ENCODE data around the gene FABP3. TPM values are rescaled to one million over a fixed set of nuclear protein-coding genes. Genes with fewer than 3 reads are reported as not detected.

FABP3 gene
- total and polyA plus RNA-seq, 10 of the 15 experiments (the other 5 are each of a cell fraction or from before 2014, with no cell fraction given), result 0.36 to 1.2 (median 0.67) TPM; not detected in 2

DNA sequence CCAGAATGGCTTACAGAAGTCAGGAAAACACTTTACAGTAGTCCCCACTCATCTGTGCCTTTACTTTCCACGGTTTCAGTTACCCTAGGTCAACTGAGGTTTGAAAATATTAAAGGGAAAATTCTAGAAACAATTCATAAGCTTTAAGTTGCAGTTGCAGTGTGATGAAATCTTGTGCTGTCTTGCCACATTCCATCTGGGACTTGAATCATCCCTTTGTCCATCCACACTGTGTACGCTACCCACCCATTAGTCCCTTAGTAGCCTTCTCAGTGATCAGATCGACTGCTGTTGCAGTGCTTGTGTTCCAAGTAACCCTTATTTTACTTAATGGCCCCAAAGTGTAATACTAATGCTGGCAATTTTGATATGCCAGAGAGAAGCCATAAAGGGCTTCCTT, 45.5 kb downstream of the FABP3 start:
- BruUV-seq (replicated peaks), result no TSS peak
- no peak overlapping the region for H3K4me3 ChIP-seq
- H4K20me1 ChIP-seq (ENCODE audit: control insufficient read depth, insufficient read depth), result no peaks in the 10 kb centered on the region
- no peak overlapping the region for H3K4me2 ChIP-seq (ENCODE audit: control insufficient read depth, insufficient read depth)
- H3K27me3 ChIP-seq (replicated peaks in 1 of 2; ENCODE audit: control insufficient read depth in 2 of 2, insufficient read depth in 2 of 2, low read length in 1 of 2), result no peaks in the 10 kb centered on the region
- in situ Hi-C loops (cut with MboI), result no loop called here
- RAD21 ChIA-PET (ENCODE audit: unreplicated experiment), result interaction anchor here (1.0 kb wide), 1 partner anchor 162 kb away, joined by 3 read pairs; no protein-coding TSS in a partner anchor
- H3K4me1 ChIP-seq (ENCODE audit: control insufficient read depth, insufficient read depth, low read length), result no peaks in the 10 kb centered on the region
- H3K9ac ChIP-seq (ENCODE audit: control insufficient read depth, insufficient read depth, low read length), result no peak overlapping the region
- H3K79me2 ChIP-seq (ENCODE audit: control insufficient read depth, insufficient read depth, low read length), result no peaks in the 10 kb centered on the region
- CTCF ChIA-PET, result interaction anchor here (0.8 to 1.3 kb wide), 5 partner anchors 8 to 146 kb away, joined by 3 to 6 read pairs (median 4); no protein-coding TSS in a partner anchor
- TF ChIP-seq ZNF384 (IDR thresholded peaks at IDR 0.05; ENCODE audit: borderline replicate concordance, low read depth, low read length) (no peak), RAD21 (IDR thresholded peaks at IDR 0.05; ENCODE audit: insufficient read depth, low read depth, low read length) (no peak), EZH2 (IDR thresholded peaks at IDR 0.05; ENCODE audit: borderline replicate concordance, control insufficient read depth, low read depth, low read length) (no peak), RUNX3 (IDR thresholded peaks at IDR 0.05; ENCODE audit: low read length) (no peak), STAT1 (conservative IDR thresholded peaks at IDR 0.05) (no peak), CBX5 (IDR thresholded peaks at IDR 0.05; ENCODE audit: low read depth) (no peak), RB1 (IDR thresholded peaks at IDR 0.05; ENCODE audit: borderline replicate concordance) (no peak), SMAD1 (IDR thresholded peaks at IDR 0.05; ENCODE audit: low read depth, partially characterized antibody) (no peak), EGR1 (IDR thresholded peaks at IDR 0.05; ENCODE audit: borderline replicate concordance in 1 of 2, low read depth in 2 of 2, low read length in 2 of 2) (no peak), YBX1 (IDR thresholded peaks at IDR 0.05) (no peak), ZNF622 (IDR thresholded peaks at IDR 0.05) (no peak), EP300 (IDR thresholded peaks at IDR 0.05; ENCODE audit: borderline replicate concordance in 1 of 2, control insufficient read depth in 1 of 2, low read depth in 2 of 2, low read length in 2 of 2) (no peak), BMI1 (IDR thresholded peaks at IDR 0.05; ENCODE audit: borderline replicate concordance) (no peak)
- TF ChIP-seq, protein P1, sequence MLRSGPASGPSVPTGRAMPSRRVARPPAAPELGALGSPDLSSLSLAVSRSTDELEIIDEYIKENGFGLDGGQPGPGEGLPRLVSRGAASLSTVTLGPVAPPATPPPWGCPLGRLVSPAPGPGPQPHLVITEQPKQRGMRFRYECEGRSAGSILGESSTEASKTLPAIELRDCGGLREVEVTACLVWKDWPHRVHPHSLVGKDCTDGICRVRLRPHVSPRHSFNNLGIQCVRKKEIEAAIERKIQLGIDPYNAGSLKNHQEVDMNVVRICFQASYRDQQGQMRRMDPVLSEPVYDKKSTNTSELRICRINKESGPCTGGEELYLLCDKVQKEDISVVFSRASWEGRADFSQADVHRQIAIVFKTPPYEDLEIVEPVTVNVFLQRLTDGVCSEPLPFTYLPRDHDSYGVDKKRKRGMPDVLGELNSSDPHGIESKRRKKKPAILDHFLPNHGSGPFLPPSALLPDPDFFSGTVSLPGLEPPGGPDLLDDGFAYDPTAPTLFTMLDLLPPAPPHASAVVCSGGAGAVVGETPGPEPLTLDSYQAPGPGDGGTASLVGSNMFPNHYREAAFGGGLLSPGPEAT (IDR thresholded peaks at IDR 0.05; ENCODE audit: low read depth), result no peak
- TF ChIP-seq, protein P2, sequence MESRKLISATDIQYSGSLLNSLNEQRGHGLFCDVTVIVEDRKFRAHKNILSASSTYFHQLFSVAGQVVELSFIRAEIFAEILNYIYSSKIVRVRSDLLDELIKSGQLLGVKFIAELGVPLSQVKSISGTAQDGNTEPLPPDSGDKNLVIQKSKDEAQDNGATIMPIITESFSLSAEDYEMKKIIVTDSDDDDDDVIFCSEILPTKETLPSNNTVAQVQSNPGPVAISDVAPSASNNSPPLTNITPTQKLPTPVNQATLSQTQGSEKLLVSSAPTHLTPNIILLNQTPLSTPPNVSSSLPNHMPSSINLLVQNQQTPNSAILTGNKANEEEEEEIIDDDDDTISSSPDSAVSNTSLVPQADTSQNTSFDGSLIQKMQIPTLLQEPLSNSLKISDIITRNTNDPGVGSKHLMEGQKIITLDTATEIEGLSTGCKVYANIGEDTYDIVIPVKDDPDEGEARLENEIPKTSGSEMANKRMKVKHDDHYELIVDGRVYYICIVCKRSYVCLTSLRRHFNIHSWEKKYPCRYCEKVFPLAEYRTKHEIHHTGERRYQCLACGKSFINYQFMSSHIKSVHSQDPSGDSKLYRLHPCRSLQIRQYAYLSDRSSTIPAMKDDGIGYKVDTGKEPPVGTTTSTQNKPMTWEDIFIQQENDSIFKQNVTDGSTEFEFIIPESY (IDR thresholded peaks at IDR 0.05), result no peak
- SMC1A ChIA-PET (ENCODE audit: uncharacterized antibody, unreplicated experiment), result interaction anchor here (0.6 to 1.4 kb wide), 5 partner anchors 10 to 1231 kb away, joined by 3 to 4 read pairs (median 3); no protein-coding TSS in a partner anchor
- ATAC-seq (no peak), FAIRE-seq (no peak), DNase-seq (ENCODE audit: low read depth, low spot score) (no peak)
- no peak overlapping the region for H3K27ac ChIP-seq (ENCODE audit: control insufficient read depth, insufficient read depth)
- peaks cover 0 to 3% of the 10 kb centered on the region in 2 experiments; a peak in 2 of 4 replicates for H3K36me3 ChIP-seq (ENCODE audit: control insufficient read depth in 2 of 2, insufficient read depth in 2 of 2, low read length in 1 of 2)
- no peak overlapping the region for H2AFZ ChIP-seq (ENCODE audit: control insufficient read depth, low read depth, low read length)
- 85% methylated on average over 3 of the region's 3 CpGs for WGBS (ENCODE audit: insufficient coverage, insufficient replicate concordance, low lambda C conversion rate, missing lambda C conversion rate)
- no peaks in the 10 kb centered on the region for H3K9me3 ChIP-seq (replicated peaks; ENCODE audit: control insufficient read depth, insufficient read depth, low read length)
- intact Hi-C loops (cut with micrococcal nuclease; ENCODE audit: unreplicated experiment), result no loop called here
- POLR2A ChIA-PET, result no interaction called here

Measured in GM12878 (cell line).